Stimulated activated naive CD4-positive, alpha-beta T cell treated with Interleukin-2 at 50 U/mL for 16 hours (primary cell): Measurements from ENCODE around the gene OR2G2.

Source experiments
- DNase-seq: peaks from one replicate; lab custom pipeline; 2025; lab: John Stamatoyannopoulos, UW

Gene OR2G2, protein sequence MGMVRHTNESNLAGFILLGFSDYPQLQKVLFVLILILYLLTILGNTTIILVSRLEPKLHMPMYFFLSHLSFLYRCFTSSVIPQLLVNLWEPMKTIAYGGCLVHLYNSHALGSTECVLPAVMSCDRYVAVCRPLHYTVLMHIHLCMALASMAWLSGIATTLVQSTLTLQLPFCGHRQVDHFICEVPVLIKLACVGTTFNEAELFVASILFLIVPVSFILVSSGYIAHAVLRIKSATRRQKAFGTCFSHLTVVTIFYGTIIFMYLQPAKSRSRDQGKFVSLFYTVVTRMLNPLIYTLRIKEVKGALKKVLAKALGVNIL

DNA sequence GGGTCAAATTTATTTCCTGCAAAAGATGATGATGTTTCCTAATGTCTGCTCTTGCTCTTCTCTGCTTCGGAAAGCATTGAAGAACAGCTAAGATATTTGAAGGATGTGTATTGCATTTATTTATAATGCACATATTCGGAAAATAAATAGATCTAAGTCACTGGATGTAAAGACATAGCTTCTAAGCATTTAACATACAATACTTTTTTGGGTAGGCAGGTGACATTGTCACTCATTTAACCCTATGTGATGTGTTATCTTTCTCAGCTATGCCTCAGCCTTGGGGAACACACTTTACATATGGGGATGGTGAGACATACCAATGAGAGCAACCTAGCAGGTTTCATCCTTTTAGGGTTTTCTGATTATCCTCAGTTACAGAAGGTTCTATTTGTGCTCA, at the start of gene OR2G2:
Gene OR2G2, plus strand, starts transcription at position 301 of the 400 bp plus-strand sequence. Its CDS starts 0 bp downstream, at position 301.
- DNase-seq: no peak

DNA sequence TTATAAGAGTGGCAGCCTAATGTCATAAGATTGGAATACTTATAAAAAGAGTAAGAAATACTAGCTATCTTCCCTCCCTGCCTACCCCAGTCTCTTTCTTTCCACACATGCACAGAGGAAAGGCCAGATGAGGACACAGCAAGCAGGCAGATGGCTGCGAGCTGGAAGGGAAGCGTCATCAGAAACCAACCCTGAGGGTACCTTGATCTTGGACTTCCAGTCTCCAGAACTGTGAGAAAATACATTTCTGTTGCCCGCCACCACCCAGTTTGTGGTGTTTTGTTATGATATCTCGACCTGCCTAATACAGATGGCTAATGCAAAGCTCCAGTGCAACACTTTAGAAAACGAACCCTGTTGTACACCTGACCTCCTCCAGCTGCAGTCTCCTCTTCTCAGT, 49.6 kb upstream of the OR2G2 start:
- DNase-seq: no peak

DNA sequence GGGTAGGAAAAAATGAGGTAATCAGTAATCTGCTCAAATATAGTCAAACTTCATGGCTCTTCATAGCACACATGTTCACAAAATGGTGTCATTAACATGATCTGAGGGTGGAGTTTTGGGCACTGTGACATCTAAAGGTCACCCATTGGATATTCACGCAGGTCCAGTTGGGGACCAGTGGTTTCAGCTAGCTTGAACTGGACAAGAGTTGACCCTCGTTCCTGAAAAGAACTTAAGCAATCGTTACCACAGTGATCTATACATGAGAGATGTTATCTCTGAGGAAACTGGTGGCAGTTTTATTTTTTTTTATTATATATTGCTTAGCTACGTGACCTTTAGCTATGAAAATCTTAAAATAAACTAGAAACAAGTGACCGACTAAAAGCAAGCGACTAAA, 48.9 kb upstream of the OR2G2 start:
- DNase-seq: no peak

DNA sequence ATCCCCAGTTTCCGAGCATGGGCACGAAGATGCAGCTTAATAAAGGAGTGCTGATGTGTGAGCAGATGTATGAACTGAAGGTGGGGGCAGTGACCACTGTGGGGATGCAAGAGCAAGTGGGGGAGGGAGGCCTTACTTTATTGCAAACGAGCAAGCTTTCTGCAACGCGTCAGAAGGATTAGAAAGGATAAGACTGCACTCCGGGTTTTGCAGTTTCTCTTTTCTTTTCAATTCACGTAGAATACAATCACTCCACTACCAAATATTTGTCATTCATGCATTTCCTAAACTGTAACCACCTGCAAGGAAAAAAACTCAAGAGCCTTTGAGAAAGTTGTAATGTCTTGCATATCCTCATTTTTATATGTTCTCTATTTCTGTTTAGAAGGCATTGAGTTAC, 47.6 kb upstream of the OR2G2 start:
- DNase-seq: no peak

DNA sequence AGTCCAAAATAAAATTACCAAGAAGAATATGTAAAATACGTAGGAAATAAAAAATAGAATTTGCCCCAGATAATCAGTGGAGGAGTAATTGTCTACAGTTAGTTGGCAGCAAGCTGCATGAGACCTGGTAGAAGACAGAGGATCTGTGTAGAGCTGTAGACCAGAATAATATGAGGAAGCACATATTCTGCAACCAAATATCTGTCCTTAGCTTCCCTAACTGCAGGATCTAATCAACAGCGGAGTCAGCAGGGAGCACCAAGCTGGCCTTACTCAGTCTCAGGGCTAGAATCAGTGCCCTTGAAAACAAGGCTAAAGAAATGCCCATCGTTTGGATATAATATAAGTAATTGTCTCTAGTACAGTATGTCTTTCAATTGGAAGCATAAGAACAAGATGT, 45.3 kb upstream of the OR2G2 start:
- no peak for DNase-seq

DNA sequence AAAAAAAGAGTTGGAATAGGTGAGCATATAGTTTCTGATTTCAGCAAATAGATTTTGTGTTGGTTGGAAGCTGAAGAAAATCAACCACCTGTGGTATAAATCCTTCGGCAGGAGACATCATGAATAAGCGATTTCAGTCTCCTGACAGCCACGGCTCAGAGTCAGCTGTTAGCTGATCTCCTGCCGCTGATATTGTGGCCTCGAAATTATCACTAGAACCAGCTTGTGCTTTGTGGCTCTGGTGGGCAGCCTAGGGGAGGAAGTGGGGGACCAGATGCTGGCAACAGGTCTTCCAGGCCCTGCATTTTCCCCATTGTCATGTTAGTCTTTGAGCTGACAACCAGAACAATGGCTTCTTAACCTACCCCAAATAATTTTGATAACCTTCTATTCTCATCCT, 40.1 kb upstream of the OR2G2 start:
- DNase-seq: no peak

GRCh38 chr1:247548769-247549182, 39.4 kb upstream of the OR2G2 start, which contains the start of gene GCSAML:
TSS of gene GCSAML (plus strand) at chr1:247549134. CDS start at chr1:247549192, 58 bp downstream.
- DNase-seq: no peak

DNA sequence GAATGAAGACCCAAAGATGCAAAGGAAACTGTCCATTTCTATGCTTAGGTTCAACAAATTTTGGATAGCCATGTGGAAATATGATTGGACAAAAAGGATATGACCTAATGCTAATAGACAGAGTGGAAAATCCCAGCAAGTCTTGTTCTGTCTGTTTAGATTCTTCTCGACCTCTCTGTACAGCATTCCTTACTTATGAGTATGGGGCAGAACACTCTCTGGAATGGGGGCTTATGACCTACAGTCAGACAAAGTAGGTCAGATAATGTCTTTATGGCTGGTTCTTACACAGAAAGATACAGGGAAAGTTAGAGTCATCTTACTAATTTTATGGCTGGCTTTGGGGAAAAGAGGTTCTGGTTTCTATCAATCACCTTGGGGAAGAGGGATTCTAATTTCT, 36.4 kb upstream of the OR2G2 start:
- no peak for DNase-seq

DNA sequence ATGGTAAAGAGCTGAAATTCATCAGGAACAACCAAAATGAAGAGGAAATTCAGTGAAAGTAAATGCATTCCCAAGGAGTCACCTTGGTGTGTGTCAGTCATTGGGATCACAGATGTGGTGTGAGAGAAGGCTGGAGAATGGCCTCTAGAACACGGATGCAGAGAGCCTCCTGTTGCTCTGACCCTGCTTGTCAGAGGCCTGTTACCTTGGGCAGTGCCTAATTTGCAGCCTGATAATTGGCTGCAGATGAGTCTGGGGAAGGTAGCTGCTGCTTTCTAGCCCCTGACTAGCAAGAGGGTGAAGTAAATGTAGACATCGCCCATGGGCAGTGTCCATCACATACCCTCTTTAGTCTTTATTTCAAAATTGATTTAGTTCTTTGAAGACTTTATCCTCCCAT, 35.9 kb upstream of the OR2G2 start:
- no peak for DNase-seq

- DNase-seq: no peak
These were observed 30.1 kb upstream of the OR2G2 start for GRCh38 chr1:247557926-247558674.

DNA sequence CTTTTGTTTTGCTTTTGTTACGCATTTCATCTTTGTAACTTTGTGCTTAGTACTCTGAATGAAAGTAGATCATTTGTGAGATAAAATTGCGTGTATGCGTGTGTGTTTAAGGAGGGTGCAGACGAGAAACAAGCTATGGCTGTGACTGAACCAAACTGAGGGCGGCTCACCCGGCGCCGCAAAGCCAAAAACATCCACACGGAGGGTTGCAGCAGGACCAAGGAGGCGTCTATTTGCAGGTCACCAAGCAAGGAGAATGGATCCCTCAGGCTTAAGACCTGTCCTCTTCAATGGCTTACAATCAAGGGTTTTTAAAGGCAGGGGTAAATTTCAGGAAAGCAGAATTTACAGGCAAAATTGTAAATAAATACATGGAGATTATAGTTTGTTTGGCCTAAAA, 26.4 kb upstream of the OR2G2 start:
- DNase-seq: no peak

- DNase-seq: no peak
These were observed 26.0 kb upstream of the OR2G2 start for GRCh38 chr1:247562198-247562597.

- no peak for DNase-seq
These were observed 13.9 kb upstream of the OR2G2 start for GRCh38 chr1:247574236-247574635.

DNA sequence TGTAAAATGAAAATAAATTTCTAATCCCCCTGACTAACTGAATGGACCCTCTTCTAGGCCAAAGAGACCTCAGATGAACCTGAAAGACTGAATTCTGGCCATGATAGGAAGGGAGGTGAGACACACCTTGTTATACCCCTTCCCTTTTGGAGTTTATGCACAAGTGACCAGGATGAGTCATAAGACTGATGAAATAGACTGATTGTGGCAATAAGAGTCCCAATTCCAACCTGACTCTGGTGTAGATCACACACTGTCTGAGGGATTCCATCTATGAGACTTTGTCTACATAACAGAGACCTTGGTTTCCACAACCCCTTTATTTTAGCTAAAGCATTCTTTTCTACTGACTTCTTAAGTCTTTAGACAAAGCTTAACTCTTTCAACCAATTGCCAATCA, 13.5 kb upstream of the OR2G2 start:
- no peak for DNase-seq

DNA sequence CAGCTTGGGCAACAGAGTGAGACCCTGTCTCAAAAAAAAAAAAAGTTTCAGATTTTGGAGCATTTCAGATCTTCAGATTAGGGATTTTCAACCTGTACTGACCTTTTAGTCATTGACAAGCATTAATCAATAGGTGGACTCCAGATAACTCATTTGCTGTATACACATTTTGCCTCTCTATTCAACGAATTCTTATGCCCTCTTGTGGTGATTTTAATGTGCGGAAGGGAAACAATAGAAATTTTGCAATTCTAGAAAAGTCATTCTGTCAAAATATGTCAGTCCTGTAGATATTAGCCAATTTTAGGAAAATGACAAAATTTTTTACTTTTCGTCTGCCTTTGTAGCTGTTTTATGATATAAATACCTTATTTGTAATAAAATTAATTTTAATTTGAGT, 11.6 kb upstream of the OR2G2 start:
- DNase-seq: no peak

- DNase-seq: no peak
These were observed 9.2 kb upstream of the OR2G2 start for GRCh38 chr1:247578946-247579460.

DNA sequence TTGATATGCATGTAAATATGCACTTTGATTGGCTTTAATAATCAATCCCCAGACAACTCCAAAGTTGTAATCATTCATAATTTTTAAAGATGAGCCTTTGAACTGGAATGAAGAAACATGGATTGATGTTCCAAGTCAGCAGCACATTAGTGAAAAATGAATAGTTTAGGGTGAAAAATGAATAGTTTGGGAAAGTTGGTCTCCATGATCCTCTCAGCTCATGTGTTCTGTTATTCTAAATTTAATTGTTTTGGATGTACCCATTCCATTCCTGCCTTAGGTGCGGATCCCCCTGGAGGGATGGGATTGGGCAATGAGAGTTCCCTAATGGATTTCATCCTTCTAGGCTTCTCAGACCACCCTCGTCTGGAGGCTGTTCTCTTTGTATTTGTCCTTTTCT, 17.1 kb downstream of the OR2G2 start, which contains the start of gene OR2G3:
Gene OR2G3, plus strand, starts transcription at position 301 of the 400 bp plus-strand sequence. Its CDS starts 0 bp downstream, at position 301.
- no peak for DNase-seq

GRCh38 chr1:247613405-247613804, 25.2 kb downstream of the OR2G2 start:
- DNase-seq: no peak

DNA sequence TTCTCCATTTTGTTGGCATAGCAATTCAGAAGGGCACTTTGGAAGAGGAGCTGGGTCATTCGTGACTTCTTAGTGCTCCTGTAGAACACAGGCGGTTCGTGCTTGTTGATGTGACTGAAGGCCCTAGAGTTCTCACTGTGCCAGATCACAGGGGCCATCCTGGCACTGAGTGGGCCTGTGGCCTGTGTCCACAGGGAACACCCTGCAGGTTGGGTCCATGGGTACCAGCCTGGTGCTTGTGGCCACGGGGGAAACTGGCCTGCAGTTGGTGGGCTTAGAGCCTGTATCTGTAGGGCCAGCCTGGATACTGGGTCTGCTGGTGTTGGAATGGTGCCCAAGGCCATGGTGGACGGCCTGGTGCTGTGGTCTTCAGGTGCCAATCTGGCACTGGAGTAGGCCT, 26.5 kb downstream of the OR2G2 start:
- DNase-seq: no peak

- no peak for DNase-seq
These were observed 39.8 kb downstream of the OR2G2 start for GRCh38 chr1:247627951-247628350.

DNA sequence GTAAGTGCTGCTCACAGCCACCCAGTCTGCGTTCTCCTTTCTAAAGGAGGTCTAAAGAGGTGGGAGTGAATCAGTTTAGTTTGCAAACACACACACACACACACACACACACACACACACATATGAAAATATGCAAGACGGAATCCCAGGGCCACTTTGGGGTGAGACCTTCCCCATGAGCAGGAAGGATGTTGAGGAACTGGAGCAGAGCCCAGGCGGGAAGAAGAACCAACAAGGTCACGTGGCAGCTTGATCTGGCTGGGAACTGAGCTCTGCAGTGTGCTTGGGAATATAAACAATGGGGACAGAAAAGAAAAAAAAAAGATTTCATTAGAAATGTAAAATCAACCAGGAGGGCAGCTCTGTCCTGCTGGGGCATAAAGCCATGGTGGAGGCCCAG, 49.9 kb downstream of the OR2G2 start:
- no peak for DNase-seq

GRCh38 chr1:247638781-247639180, 50.6 kb downstream of the OR2G2 start:
- no peak for DNase-seq
